H1 (cell line): ENCODE results near the gene ERICH3. TPM values are rescaled to one million over a fixed set of nuclear protein-coding genes. Genes with fewer than 3 reads are reported as not detected.

Source experiments
- CHD7 ChIP-seq: fragments of 300-600 bp; sonication (generic); IDR thresholded peaks from 2 replicates; pipeline ENCODE4 v1.7.1; 2012; ENCODE audit warnings: low read length, moderate library complexity, mild to moderate bottlenecking, inconsistent platforms; ENCODE audit not compliant: insufficient replicate concordance
- EGR1 ChIP-seq: IDR thresholded peaks from 2 replicates; pipeline ENCODE4 v1.6.1; 2011; ENCODE audit warnings: low read depth, low read length, borderline replicate concordance
- EZH2 ChIP-seq: fragments of 200-600 bp; sonication (generic); IDR thresholded peaks from 2 replicates; pipeline ENCODE4 v1.7.1; 2012; ENCODE audit warnings: low read depth, mild to moderate bottlenecking, moderate library complexity, low read length, inconsistent platforms; ENCODE audit not compliant: severe bottlenecking
- GABPA ChIP-seq: IDR thresholded peaks from 2 replicates; pipeline ENCODE4 v1.6.1; 2011; ENCODE audit warnings: mild to moderate bottlenecking, low read length, moderate library complexity, borderline replicate concordance; ENCODE audit not compliant: insufficient read depth
- HDAC2 ChIP-seq, 2 experiments: fragments of 300-600 bp in 1 of 2; sonication (generic) in 1 of 2; IDR thresholded peaks; 2 replicates each; pipeline ENCODE4 v1.6.1; 2011 to 2012; ENCODE audit warnings: low read depth in 2 of 2, low read length in 2 of 2, mild to moderate bottlenecking in 2 of 2, moderate library complexity in 2 of 2, borderline replicate concordance in 1 of 2, inconsistent platforms in 1 of 2
- JUN ChIP-seq: IDR thresholded peaks from 2 replicates; pipeline ENCODE4 v1.6.1; 2011; ENCODE audit warnings: low read depth, mild to moderate bottlenecking, improper control_type of control experiment, low read length
- POLR2A ChIP-seq, 2 experiments: IDR thresholded peaks; 1 replicate in 1 of 2; 2 replicates in 1 of 2; pipeline ENCODE4 v1.6.1; 2011; ENCODE audit warnings: low read depth in 2 of 2, low read length in 2 of 2, mild to moderate bottlenecking in 2 of 2; ENCODE audit errors: control extremely low read depth in 1 of 2
- RAD21 ChIP-seq, 2 experiments: IDR thresholded peaks in 1 of 2; conservative IDR thresholded peaks in 1 of 2; 2 replicates each; pipeline ENCODE4 v1.6.1; 2011; ENCODE audit warnings: low read depth in 2 of 2, low read length in 2 of 2, improper control_type of control experiment in 1 of 2, inconsistent platforms in 1 of 2, mild to moderate bottlenecking in 1 of 2, moderate library complexity in 1 of 2
- SIX5 ChIP-seq: IDR thresholded peaks from 2 replicates; pipeline ENCODE4 v1.6.1; 2011; ENCODE audit warnings: mild to moderate bottlenecking, low read depth, low read length
- SP2 ChIP-seq: IDR thresholded peaks from 2 replicates; pipeline ENCODE4 v1.6.1; 2012; ENCODE audit warnings: mild to moderate bottlenecking, low read length, inconsistent platforms
- TEAD4 ChIP-seq: IDR thresholded peaks from 2 replicates; pipeline ENCODE4 v1.6.1; 2012; ENCODE audit warnings: low read depth, low read length, inconsistent platforms, mixed read lengths
- ZNF274 ChIP-seq: IDR thresholded peaks from 2 replicates; pipeline ENCODE4 v1.7.0; 2012; ENCODE audit warnings: low read length, borderline replicate concordance; ENCODE audit errors: extremely low read depth
- polyA plus RNA-seq, 7 experiments: library from polyadenylated mRNA; depleted of rRNA in 3 of 7; stranded (reverse) in 5 of 7; unstranded in 2 of 7; fragments of >200 nt in 5 of 7; fragments of 200-250 nt in 2 of 7; gene quantifications; 1 replicate in 5 of 7; 2 replicates in 1 of 7; 4 replicates in 1 of 7; pipeline versions ENCODE4 v1.2.1 to v1.2.3, GENCODE V29; 2011 to 2013; ENCODE audit warnings: missing spikeins in 2 of 7, mixed read lengths in 2 of 7
- total RNA-seq: library from RNA; stranded (reverse); fragmentation: NEBNext Ultra II Directional; extraction: Animal tissue kit (Norgen Biotek cat#: 25700); gene quantifications from 2 replicates; pipeline ENCODE4 v1.2.1, GENCODE V29; 2021

The ERICH3 gene
- total and polyA plus RNA-seq, 2 of the 8 experiments (the other 6 are each of a cell fraction or from before 2014, with no cell fraction given) = 0.02 TPM; not detected in 1

DNA sequence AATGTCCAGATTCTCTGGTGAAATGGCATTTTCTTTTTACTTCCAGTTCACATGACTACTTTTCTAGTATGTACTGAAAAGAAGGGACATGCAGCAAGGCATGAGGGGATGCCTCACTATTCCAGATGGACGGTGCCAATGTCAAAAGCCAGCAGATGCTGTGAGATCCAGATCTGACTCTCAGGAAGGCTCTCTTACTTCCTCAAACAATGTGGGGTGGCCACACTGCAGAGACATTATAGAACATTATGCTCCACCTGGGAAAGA lies 41.6 kb upstream of the ERICH3 start (continued):
- TF ChIP-seq CHD7 (no peak), SIX5 (no peak), EGR1 (no peak), GABPA (no peak), TEAD4 (no peak), EZH2 (no peak), HDAC2 (IDR thresholded peaks at IDR 0.05; ENCODE audit: borderline replicate concordance in 1 of 2, low read depth in 2 of 2, low read length in 2 of 2) (no peak), JUN (no peak), SP2 (no peak), POLR2A (IDR thresholded peaks at IDR 0.05; ENCODE audit: control extremely low read depth in 1 of 2, low read depth in 2 of 2, low read length in 2 of 2) (no peak), RAD21 (IDR thresholded peaks at IDR 0.05 in 1 of 2, conservative IDR thresholded peaks at IDR 0.05 in 1 of 2; ENCODE audit: low read depth in 2 of 2, low read length in 2 of 2) (no peak), ZNF274 (no peak)
